ENCODE results near the gene CCL18. TPM values are rescaled to one million over a fixed set of nuclear protein-coding genes. Genes with fewer than 3 reads are reported as not detected.

The CCL18 gene
- polyA plus RNA-seq, 1 of the 3 experiments (the other 2 are of a cell fraction) = not detected

DNA sequence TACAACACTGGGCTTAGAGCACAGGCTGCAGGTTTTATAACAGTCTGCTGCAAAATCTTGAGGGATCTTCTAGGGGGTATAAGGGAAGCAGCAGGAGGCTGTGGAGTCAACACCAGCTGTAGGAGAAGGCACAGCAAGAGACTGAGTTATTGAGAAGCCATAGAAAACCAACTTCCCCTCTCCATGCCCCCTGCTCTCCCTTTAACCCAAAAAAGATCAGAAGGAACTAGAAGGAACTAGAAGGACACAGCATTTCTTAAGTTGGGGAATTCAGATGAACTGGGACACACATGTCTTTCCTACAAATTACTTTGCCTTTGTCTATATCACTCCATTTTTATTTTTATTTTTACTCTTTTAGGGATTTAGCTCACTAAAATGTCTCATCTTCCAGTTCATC, 6.2 kb upstream of the CCL18 start:
- Histone ChIP-seq H2AFZ (ENCODE audit: low read depth) (no peak overlapping the region), H3K27ac (ENCODE audit: low read depth in 2 of 2, low read length in 1 of 2) (no peak overlapping the region), H3K4me2 (no peak overlapping the region), H3K4me1 (ENCODE audit: control insufficient read depth in 1 of 2, insufficient read depth in 2 of 2, low read depth in 1 of 2, low read length in 1 of 2) (no peaks in the 10 kb centered on the region), H3K36me3 (replicated peaks in 1 of 2; ENCODE audit: control insufficient read depth in 1 of 2, insufficient read depth in 2 of 2, low read length in 1 of 2) (no peaks in the 10 kb centered on the region), H3K27me3 (ENCODE audit: insufficient read depth) (no peaks in the 10 kb centered on the region; the same call in 1 of the 2 replicates), H3K9me2 (no peaks in the 10 kb centered on the region), H4K20me1 (ENCODE audit: insufficient read depth) (no peaks in the 10 kb centered on the region), H3K9ac (no peak overlapping the region), H3K79me2 (ENCODE audit: insufficient read depth) (no peaks in the 10 kb centered on the region), H3F3A (replicated peaks; ENCODE audit: insufficient read depth) (no peaks in the 10 kb centered on the region), H3K4me3 (ENCODE audit: low read depth in 2 of 2, low read length in 1 of 2) (no peak overlapping the region), H3K9me3 (no peaks in the 10 kb centered on the region)
- ChIA-PET POLR2A (no interaction called here), CTCF (interaction anchor here (1.3 to 1.9 kb wide), 2 partner anchors 15 to 82 kb away, joined by 4 to 6 read pairs; no protein-coding TSS in a partner anchor)
- TF ChIP-seq EZH2phosphoT487 (IDR thresholded peaks at IDR 0.05; ENCODE audit: borderline replicate concordance, low read depth) (no peak), YY1 (IDR thresholded peaks at IDR 0.05; ENCODE audit: low read depth) (no peak), NFIC (IDR thresholded peaks at IDR 0.05; ENCODE audit: borderline replicate concordance) (no peak), GATA2 (CRISPR knock-in tag; IDR thresholded peaks at IDR 0.05) (no peak), TAF1 (IDR thresholded peaks at IDR 0.05; ENCODE audit: borderline replicate concordance, low read depth, low read length) (no peak), USF1 (IDR thresholded peaks at IDR 0.05; ENCODE audit: borderline replicate concordance, low read depth) (no peak)
- TF ChIP-seq, protein P1, sequence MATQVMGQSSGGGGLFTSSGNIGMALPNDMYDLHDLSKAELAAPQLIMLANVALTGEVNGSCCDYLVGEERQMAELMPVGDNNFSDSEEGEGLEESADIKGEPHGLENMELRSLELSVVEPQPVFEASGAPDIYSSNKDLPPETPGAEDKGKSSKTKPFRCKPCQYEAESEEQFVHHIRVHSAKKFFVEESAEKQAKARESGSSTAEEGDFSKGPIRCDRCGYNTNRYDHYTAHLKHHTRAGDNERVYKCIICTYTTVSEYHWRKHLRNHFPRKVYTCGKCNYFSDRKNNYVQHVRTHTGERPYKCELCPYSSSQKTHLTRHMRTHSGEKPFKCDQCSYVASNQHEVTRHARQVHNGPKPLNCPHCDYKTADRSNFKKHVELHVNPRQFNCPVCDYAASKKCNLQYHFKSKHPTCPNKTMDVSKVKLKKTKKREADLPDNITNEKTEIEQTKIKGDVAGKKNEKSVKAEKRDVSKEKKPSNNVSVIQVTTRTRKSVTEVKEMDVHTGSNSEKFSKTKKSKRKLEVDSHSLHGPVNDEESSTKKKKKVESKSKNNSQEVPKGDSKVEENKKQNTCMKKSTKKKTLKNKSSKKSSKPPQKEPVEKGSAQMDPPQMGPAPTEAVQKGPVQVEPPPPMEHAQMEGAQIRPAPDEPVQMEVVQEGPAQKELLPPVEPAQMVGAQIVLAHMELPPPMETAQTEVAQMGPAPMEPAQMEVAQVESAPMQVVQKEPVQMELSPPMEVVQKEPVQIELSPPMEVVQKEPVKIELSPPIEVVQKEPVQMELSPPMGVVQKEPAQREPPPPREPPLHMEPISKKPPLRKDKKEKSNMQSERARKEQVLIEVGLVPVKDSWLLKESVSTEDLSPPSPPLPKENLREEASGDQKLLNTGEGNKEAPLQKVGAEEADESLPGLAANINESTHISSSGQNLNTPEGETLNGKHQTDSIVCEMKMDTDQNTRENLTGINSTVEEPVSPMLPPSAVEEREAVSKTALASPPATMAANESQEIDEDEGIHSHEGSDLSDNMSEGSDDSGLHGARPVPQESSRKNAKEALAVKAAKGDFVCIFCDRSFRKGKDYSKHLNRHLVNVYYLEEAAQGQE (IDR thresholded peaks at IDR 0.05; ENCODE audit: low read depth, low read length) = no peak
- TF ChIP-seq, protein P2, sequence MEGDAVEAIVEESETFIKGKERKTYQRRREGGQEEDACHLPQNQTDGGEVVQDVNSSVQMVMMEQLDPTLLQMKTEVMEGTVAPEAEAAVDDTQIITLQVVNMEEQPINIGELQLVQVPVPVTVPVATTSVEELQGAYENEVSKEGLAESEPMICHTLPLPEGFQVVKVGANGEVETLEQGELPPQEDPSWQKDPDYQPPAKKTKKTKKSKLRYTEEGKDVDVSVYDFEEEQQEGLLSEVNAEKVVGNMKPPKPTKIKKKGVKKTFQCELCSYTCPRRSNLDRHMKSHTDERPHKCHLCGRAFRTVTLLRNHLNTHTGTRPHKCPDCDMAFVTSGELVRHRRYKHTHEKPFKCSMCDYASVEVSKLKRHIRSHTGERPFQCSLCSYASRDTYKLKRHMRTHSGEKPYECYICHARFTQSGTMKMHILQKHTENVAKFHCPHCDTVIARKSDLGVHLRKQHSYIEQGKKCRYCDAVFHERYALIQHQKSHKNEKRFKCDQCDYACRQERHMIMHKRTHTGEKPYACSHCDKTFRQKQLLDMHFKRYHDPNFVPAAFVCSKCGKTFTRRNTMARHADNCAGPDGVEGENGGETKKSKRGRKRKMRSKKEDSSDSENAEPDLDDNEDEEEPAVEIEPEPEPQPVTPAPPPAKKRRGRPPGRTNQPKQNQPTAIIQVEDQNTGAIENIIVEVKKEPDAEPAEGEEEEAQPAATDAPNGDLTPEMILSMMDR (IDR thresholded peaks at IDR 0.05) = no peak
- DNase-seq = no peak

GRCh38 chr17:36059406-36059805, 4.7 kb upstream of the CCL18 start:
- no peak overlapping the region for H2AFZ ChIP-seq (ENCODE audit: low read depth)
- no peaks in the 10 kb centered on the region for H3F3A ChIP-seq (replicated peaks; ENCODE audit: insufficient read depth)
- no peaks in the 10 kb centered on the region for H3K36me3 ChIP-seq (replicated peaks in 1 of 2; ENCODE audit: control insufficient read depth in 1 of 2, insufficient read depth in 2 of 2, low read length in 1 of 2)
- H3K4me3 ChIP-seq (ENCODE audit: low read depth in 2 of 2, low read length in 1 of 2) = no peak overlapping the region
- 10% methylated on average over 7 of the region's 7 CpGs for WGBS (ENCODE audit: low lambda C conversion rate)
- H3K27me3 ChIP-seq (ENCODE audit: insufficient read depth) = no peaks in the 10 kb centered on the region; the same call in 1 of the 2 replicates
- no peaks in the 10 kb centered on the region for H3K4me1 ChIP-seq (ENCODE audit: control insufficient read depth in 1 of 2, insufficient read depth in 2 of 2, low read depth in 1 of 2, low read length in 1 of 2)
- no peak overlapping the region for H3K27ac ChIP-seq (ENCODE audit: low read depth in 2 of 2, low read length in 1 of 2)
- no peaks in the 10 kb centered on the region for H3K9me2 ChIP-seq
- ChIA-PET POLR2A (no interaction called here), CTCF (interaction anchor here (1.3 to 1.9 kb wide), 2 partner anchors 13 to 84 kb away, joined by 4 to 6 read pairs; no protein-coding TSS in a partner anchor)
- H3K79me2 ChIP-seq (ENCODE audit: insufficient read depth) = no peaks in the 10 kb centered on the region
- no peaks in the 10 kb centered on the region for H4K20me1 ChIP-seq (ENCODE audit: insufficient read depth)
- no peak overlapping the region for H3K4me2 ChIP-seq
- H3K9ac ChIP-seq = no peak overlapping the region
- DNase-seq = no peak
- H3K9me3 ChIP-seq = no peaks in the 10 kb centered on the region
- TF ChIP-seq FOXJ3 (CRISPR knock-in tag; IDR thresholded peaks at IDR 0.05) (no peak), NRF1 (IDR thresholded peaks at IDR 0.05; ENCODE audit: low read depth, low read length) (no peak), TCF12 (IDR thresholded peaks at IDR 0.05) (no peak), NFIC (IDR thresholded peaks at IDR 0.05; ENCODE audit: borderline replicate concordance) (no peak), JUND (IDR thresholded peaks at IDR 0.05) (no peak), GABPA (IDR thresholded peaks at IDR 0.05; ENCODE audit: low read depth) (no peak), RAD21 (IDR thresholded peaks at IDR 0.05; ENCODE audit: low read length) (no peak), YY1 (IDR thresholded peaks at IDR 0.05; ENCODE audit: low read depth) (no peak), USF2 (IDR thresholded peaks at IDR 0.05; ENCODE audit: borderline replicate concordance, low read depth, low read length) (no peak)
- TF ChIP-seq, protein P3, sequence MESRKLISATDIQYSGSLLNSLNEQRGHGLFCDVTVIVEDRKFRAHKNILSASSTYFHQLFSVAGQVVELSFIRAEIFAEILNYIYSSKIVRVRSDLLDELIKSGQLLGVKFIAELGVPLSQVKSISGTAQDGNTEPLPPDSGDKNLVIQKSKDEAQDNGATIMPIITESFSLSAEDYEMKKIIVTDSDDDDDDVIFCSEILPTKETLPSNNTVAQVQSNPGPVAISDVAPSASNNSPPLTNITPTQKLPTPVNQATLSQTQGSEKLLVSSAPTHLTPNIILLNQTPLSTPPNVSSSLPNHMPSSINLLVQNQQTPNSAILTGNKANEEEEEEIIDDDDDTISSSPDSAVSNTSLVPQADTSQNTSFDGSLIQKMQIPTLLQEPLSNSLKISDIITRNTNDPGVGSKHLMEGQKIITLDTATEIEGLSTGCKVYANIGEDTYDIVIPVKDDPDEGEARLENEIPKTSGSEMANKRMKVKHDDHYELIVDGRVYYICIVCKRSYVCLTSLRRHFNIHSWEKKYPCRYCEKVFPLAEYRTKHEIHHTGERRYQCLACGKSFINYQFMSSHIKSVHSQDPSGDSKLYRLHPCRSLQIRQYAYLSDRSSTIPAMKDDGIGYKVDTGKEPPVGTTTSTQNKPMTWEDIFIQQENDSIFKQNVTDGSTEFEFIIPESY (IDR thresholded peaks at IDR 0.05; ENCODE audit: borderline replicate concordance, low read depth) = no peak
- TF ChIP-seq, protein P4, sequence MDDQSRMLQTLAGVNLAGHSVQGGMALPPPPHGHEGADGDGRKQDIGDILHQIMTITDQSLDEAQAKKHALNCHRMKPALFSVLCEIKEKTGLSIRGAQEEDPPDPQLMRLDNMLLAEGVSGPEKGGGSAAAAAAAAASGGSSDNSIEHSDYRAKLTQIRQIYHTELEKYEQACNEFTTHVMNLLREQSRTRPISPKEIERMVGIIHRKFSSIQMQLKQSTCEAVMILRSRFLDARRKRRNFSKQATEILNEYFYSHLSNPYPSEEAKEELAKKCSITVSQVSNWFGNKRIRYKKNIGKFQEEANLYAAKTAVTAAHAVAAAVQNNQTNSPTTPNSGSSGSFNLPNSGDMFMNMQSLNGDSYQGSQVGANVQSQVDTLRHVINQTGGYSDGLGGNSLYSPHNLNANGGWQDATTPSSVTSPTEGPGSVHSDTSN (IDR thresholded peaks at IDR 0.05) = no peak
